ENCODE results near the gene KLF13.

DNA sequence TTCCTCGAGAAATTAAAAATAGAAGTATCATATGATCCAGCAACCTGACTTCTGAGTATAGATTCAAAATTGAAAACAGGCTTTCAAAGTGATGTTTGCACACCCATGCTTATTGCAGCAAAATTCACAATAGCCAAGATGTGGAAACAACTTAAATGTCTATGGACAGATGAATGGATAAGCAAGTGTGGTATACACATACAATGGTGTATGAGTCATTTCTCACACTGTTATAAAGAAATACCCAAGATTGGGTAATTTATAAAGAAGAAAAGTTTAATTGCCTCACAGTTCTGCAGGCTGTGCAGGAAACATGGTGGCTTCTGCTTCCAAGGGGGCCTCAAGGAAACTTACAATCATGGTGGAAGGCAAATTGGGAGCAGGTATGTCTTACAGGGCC lies 100.8 kb downstream of the KLF13 start:
- TF ChIP-seq, protein P1, sequence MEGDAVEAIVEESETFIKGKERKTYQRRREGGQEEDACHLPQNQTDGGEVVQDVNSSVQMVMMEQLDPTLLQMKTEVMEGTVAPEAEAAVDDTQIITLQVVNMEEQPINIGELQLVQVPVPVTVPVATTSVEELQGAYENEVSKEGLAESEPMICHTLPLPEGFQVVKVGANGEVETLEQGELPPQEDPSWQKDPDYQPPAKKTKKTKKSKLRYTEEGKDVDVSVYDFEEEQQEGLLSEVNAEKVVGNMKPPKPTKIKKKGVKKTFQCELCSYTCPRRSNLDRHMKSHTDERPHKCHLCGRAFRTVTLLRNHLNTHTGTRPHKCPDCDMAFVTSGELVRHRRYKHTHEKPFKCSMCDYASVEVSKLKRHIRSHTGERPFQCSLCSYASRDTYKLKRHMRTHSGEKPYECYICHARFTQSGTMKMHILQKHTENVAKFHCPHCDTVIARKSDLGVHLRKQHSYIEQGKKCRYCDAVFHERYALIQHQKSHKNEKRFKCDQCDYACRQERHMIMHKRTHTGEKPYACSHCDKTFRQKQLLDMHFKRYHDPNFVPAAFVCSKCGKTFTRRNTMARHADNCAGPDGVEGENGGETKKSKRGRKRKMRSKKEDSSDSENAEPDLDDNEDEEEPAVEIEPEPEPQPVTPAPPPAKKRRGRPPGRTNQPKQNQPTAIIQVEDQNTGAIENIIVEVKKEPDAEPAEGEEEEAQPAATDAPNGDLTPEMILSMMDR (optimal IDR thresholded peaks at IDR 0.05 in 1 of 3, IDR thresholded peaks at IDR 0.05 in 1 of 3, conservative IDR thresholded peaks at IDR 0.05 in 1 of 3; ENCODE audit: extremely low read depth in 1 of 3, insufficient read depth in 2 of 3, low read length in 3 of 3) = no peak
- TF ChIP-seq EZH2 (IDR thresholded peaks at IDR 0.05; ENCODE audit: low read length) = no peak
